NCI-H2171 treated with DMSO at 0.1 percent for 48 hours (cell line): ENCODE results near the gene CNPY2.
"Not testable (repeated sequence)": the region's sequence is repeated elsewhere in the genome, so short reads cannot be mapped to it uniquely, and the experiment has no call there.

ENCODE experiments used
- DNase-seq: peaks from one replicate; lab custom pipeline; 2025; lab: John Stamatoyannopoulos, UW

CNPY2 gene

GRCh38 chr12:56298828-56299227 lies 17.0 kb downstream of the CNPY2 start:
- no peak for DNase-seq

- DNase-seq, result no peak
Measured at GRCh38 chr12:56297400-56297799, 18.4 kb downstream of the CNPY2 start.

- DNase-seq, result no peak
Measured at GRCh38 chr12:56296295-56296694, 19.5 kb downstream of the CNPY2 start.

- no peak for DNase-seq
Measured at GRCh38 chr12:56293795-56294194, 22.0 kb downstream of the CNPY2 start.

- DNase-seq, result no peak
Measured at GRCh38 chr12:56288705-56289387, 26.9 kb downstream of the CNPY2 start.

GRCh38 chr12:56286044-56286830 lies 29.6 kb downstream of the CNPY2 start:
- DNase-seq, result no peak

GRCh38 chr12:56284263-56284662 lies 31.5 kb downstream of the CNPY2 start:
- DNase-seq, result not testable (repeated sequence)

- no peak for DNase-seq
Measured at GRCh38 chr12:56282579-56282978, 33.2 kb downstream of the CNPY2 start.

- no peak for DNase-seq
Measured at GRCh38 chr12:56282030-56282429, 33.8 kb downstream of the CNPY2 start.

- no peak for DNase-seq
Measured at GRCh38 chr12:56280849-56281248, 34.9 kb downstream of the CNPY2 start.

GRCh38 chr12:56278905-56279304 lies 36.9 kb downstream of the CNPY2 start:
- no peak for DNase-seq

GRCh38 chr12:56274299-56274698 lies 41.5 kb downstream of the CNPY2 start:
- DNase-seq, result no peak

GRCh38 chr12:56272468-56272867 lies 43.3 kb downstream of the CNPY2 start:
- not testable (repeated sequence) for DNase-seq

GRCh38 chr12:56271031-56271430 lies 44.8 kb downstream of the CNPY2 start:
- peak; percentile 21 for DNase-seq

GRCh38 chr12:56267443-56268071 lies 48.2 kb downstream of the CNPY2 start:
- no peak for DNase-seq

- DNase-seq, result peak; percentile 93
Measured at GRCh38 chr12:56266693-56267442, 48.9 kb downstream of the CNPY2 start, which contains the start of gene COQ10A. TSS of gene COQ10A (plus strand) at chr12:56266942. CDS start at chr12:56267119, 177 bp downstream.

- DNase-seq, result not testable (repeated sequence)
Measured at GRCh38 chr12:56266068-56266692, 49.6 kb downstream of the CNPY2 start.

GRCh38 chr12:56262955-56263354 lies 52.8 kb downstream of the CNPY2 start:
- DNase-seq, result not testable (repeated sequence)

GRCh38 chr12:56261503-56262232 lies 54.1 kb downstream of the CNPY2 start:
- DNase-seq, result no peak

- DNase-seq, result no peak
Measured at GRCh38 chr12:56260921-56261320, 54.9 kb downstream of the CNPY2 start.

- DNase-seq, result no peak
Measured at GRCh38 chr12:56260380-56260779, 55.4 kb downstream of the CNPY2 start.
